Measurements from ENCODE around the gene DHDH.
"Not testable (repeated sequence)": the region's sequence is repeated elsewhere in the genome, so short reads cannot be mapped to it uniquely, and the experiment has no call there.

DHDH gene

DNA sequence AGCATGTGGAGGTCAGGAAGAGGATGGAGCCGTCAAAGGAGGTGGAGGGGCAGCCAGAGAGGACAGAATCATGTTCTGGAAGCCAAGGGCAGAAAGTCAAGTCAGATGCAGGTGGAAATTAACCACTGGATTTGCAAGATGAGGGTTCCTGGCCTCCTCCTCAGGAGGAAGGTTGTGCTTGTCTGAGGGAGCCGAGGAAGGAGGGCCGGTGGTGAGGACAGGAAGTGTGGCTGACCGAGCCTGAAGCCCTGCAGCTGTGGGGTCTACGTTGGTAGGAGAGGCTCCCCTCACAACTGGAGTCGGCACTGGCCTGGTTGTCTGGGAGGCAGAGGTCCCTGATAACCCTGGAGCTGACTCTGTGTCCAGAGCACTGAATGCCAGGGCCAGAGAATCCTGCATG is 15.4 kb upstream of the DHDH start:
- DNase-seq (ENCODE audit: low read depth) = no peak

DNA sequence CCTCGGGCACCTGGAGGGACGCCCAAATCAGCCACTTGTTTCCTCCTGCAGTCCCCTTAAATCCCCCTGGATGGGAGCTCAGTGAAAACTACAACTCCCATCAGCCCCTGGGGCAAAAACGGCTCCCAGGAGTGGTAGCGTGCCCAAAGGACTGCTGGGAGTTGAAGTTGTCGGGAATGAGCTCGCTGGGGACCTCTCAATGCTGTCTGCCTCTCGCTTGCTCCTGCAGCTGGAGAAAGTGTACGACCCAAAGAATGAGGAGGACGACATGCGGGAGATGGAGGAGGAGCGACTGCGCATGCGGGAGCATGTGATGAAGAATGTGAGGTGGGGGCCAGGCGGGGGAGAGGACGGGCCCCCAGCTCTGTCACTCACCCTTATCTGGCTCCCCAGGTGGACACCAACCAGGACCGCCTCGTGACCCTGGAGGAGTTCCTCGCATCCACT is 14.7 kb upstream of the DHDH start:
- DNase-seq (ENCODE audit: low read depth) = no peak

DNA sequence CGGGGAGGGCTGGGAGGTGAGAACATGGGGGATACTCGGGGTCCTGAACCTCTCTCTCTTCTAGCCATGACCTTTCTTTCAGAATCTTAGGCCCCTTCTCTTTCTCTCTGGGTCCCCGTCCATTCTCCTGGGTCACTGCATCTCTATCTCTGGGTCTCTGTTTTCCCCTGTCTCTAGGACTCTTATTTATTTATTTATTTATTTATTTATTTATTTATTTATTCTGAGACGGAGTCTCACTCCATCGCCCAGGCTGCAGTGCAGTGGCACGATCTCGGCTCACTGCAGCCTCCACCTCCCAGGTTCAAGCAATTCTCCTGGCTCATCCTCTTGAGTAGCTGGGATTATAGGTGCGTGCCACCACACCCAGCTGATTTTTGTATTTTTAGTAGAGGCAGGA is 14.2 kb upstream of the DHDH start:
- not testable (repeated sequence) for DNase-seq (ENCODE audit: low read depth)

DNA sequence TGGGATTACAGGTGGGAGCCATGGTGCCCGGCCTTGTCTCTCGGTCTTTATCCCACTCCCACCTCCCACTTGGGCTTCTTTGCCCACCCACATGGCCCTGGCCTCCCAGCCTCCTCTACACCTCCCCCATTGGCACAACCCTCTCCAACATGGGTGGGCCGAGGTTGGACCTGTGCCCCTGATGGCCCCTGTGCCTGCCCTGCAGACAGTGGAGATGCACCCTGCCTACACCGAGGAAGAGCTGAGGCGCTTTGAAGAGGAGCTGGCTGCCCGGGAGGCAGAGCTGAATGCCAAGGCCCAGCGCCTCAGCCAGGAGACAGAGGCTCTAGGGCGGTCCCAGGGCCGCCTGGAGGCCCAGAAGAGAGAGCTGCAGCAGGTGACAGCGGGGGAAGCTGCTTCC is 12.6 kb upstream of the DHDH start:
- no peak for DNase-seq (ENCODE audit: low read depth)

DNA sequence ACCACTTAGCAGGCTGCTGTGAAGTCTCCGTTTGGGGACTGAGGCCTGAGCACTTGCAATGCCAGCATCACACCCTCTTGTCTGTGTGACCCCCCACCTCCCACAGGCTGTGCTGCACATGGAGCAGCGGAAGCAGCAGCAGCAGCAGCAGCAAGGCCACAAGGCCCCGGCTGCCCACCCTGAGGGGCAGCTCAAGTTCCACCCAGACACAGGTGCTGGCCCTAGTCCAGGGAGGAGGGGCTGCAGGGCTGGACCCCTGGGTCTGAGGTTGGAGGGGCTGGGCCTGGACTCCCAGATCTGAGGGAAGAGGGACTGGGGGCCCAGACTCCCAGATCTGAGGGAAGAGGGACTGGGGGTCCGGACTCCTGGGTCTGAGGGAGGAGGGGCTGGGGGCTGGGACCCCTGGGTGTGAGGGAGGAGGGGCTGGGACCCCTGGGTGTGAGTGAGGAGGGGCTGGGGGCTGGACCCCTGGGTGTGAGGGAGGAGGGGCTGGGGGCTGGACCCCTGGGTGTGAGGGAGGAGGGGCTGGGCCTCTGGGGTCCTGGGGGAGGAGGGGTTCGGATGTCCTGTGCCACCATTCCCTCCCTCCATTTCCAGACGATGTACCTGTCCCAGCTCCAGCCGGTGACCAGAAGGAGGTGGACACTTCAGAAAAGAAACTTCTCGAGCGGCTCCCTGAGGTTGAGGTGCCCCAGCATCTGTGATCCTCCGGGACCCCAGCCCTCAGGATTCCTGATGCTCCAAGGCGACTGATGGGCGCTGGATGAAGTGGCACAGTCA is 11.6 kb upstream of the DHDH start:
- DNase-seq (ENCODE audit: low read depth) = no peak

DNA sequence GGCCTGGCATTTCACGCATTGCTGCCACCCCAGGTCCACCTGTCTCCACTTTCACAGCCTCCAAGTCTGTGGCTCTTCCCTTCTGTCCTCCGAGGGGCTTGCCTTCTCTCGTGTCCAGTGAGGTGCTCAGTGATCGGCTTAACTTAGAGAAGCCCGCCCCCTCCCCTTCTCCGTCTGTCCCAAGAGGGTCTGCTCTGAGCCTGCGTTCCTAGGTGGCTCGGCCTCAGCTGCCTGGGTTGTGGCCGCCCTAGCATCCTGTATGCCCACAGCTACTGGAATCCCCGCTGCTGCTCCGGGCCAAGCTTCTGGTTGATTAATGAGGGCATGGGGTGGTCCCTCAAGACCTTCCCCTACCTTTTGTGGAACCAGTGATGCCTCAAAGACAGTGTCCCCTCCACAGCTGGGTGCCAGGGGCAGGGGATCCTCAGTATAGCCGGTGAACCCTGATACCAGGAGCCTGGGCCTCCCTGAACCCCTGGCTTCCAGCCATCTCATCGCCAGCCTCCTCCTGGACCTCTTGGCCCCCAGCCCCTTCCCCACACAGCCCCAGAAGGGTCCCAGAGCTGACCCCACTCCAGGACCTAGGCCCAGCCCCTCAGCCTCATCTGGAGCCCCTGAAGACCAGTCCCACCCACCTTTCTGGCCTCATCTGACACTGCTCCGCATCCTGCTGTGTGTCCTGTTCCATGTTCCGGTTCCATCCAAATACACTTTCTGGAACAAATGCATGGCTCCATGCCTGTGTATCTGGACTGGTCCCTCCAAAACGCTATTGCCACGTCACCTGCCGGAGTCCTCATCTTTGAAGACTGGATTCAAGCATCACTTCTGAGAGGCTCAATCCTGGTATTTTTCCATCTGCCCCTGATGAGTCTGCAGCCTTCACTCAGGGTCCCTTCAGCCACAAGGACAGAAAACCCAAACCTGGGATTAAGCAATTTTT is 10.7 kb upstream of the DHDH start:
- no peak for DNase-seq (ENCODE audit: low read depth)

DNA sequence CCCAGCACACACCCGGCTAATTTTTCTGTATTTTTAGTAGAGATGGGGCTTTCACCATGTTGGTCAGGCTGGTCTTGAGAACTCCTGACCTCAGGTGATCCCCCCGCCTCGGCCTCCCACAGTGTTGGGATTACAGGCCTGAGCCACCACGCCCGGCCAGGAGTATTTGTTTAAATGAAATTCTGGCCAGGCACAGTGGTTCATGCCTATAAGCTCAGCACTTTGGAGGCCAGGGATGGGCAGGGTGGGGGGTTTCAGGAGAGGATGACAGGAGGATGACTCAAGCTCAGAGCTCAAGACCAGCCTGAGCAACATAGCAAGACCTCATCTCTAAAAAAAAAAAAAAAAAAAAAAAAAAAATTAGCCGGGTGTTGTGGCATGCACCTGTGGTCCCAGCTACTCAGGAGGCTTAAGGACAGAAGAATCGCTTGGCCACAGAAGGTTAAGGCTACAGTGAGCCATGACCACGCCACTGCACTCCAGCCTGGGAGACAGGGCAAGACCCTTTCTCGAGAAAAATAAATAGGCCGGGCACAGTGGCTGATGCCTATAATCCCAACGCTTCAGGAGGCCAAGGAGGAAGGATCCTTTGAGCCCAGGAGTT is 8.2 kb upstream of the DHDH start:
- DNase-seq (ENCODE audit: low read depth) = no peak

DNA sequence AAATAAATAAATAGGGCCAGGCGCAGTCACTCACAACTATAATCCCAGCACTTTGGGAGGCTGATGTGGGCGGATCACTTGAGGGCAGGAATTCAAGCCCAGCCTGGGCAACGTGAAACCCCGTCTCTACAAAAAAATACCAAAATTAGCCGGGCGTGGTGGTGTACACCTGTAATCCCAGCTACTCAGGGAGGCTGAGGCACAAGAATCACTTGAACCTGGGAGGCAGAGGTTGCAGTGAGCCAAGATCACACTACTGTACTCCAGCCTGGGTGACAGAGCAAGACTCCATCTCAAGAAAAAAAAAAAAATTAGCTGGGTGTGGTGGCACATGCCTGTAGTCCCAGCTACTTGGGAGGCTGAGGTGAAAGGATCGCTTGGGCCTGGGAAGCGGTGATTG is 7.6 kb upstream of the DHDH start:
- not testable (repeated sequence) for DNase-seq (ENCODE audit: low read depth)

DNA sequence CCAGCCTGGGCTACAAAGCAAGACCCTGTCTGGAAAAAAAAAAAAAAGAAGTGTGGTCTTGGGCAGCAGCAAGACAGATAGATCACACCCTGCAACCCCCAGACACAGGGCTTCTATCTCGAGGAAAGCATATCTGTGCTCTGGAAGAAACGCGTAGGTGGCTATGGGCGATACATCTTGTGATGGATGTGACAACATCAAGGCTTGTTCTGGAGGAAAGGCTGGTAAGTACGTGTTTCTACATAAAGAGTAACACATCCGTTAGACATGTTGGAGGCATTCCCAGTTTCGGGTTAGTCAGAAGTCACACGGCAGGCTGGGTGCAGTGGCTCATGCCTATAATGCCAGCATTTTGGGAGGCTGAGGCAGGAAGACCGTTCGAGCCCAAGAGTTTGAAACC is 6.6 kb upstream of the DHDH start:
- DNase-seq (ENCODE audit: low read depth) = no peak

DNA sequence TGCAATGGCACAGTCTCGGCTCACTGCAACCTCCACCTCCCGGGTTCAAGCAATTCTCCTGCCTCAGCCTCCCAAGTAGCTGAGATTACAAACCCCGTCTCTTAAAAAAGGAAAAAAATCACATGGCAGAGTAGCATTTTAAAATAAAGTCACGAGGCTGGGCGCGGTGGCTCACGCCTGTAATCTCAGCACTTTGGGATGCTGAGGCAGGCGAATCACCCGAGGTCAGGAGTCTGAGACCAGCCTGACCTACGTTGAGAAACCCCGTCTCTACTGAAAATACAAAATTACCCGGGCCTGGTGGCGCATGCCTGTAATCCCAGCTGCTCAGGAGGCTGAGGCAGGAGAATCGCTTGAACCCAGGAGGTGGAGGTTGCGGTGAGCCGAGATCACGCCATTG is 5.8 kb upstream of the DHDH start:
- DNase-seq (ENCODE audit: low read depth) = not testable (repeated sequence)

DNA sequence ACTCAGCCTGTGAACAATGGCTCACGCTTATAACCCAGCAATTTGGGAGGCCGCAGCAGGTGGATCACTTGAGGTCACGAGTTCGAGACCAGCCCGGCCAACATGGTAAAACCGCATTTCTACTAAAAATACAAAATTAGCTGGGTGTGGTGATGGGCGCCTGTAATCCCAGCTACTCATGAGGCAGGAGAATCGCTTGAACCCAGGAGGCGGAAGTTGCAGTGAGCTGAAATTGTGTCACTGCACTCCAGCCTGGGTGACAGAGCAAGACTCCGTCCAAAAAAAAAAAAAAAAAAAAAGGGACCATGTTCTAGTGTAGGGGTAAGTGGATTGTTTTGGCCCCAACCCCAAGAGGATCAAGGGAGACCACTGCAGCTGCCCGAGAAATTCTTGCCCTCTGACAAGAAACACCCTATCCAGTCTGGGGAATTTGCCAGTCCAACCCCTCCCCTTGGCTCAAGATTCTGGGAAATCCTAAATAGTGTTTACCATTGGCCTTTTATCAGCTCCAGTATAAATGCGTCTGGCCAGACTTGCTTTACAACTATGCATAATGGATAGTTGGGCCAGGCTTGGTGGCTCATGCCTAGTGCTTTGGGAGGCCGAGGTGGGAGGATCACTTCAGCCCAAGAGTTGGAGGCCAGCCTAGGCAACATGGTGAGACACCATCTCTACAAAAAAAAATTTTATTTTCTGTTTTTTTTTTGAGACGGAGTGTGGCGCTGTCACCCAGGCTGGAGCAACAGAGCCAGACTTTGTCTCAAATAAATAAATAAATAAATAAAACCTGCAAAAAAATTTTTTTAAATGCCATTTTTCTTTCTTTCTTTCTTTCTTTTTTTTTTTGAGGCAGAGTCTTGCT is 5.1 kb upstream of the DHDH start:
- DNase-seq (ENCODE audit: low read depth) = no peak

DNA sequence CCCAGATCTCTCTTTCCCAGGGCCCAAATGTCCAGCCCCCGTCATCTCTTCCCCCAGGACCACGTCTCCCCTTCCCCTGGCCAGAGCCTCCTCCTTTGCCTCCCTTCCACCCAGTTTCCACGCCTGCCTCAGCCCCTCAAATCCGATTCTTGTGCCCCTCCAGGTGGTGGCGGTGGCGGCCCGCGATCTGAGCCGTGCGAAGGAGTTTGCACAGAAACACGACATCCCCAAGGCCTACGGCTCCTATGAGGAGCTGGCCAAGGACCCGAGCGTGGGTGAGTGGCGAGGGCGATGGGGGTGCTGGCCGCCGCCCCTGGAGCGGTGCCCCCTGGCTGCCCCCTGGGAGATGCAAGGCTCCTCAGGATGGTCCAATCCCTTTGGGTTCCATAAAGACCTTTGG is 1.3 kb downstream of the DHDH start:
- DNase-seq (ENCODE audit: low read depth) = no peak

DNA sequence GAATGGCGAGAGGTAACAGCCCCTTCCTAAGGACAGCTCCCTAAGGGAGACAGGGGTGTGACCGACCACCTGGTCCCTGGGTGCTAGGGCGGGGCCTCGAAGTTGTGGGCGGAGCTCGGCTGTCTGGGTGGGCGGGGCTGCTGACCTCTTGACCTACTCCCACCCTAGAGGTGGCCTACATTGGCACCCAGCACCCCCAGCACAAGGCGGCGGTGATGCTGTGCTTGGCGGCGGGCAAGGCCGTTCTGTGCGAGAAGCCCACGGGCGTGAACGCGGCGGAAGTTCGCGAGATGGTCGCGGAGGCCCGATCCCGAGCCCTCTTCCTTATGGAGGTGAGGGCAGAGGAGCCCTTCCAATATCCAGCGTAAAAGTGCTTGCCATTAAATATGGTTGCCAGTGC is 2.4 kb downstream of the DHDH start:
- no peak for DNase-seq (ENCODE audit: low read depth)

DNA sequence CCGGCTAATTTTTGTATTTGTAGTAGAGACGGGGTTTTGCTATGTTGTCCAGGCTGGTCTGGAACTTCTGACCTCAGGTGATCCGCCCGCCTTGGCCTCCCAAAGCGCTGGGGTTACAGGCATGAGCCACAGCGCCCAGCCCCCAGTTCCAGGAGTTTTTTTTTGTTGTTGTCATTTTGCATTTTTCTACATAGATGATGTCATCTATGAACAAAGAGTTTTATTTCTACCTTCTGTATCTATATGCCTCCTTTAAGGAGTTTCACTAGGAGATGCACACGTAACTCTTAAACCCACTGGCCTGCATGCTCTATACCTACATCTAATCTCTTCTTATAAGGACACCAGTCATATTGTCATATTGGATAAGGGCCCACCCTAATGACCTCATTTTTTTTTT is 4.8 kb downstream of the DHDH start:
- DNase-seq (ENCODE audit: low read depth) = no peak

DNA sequence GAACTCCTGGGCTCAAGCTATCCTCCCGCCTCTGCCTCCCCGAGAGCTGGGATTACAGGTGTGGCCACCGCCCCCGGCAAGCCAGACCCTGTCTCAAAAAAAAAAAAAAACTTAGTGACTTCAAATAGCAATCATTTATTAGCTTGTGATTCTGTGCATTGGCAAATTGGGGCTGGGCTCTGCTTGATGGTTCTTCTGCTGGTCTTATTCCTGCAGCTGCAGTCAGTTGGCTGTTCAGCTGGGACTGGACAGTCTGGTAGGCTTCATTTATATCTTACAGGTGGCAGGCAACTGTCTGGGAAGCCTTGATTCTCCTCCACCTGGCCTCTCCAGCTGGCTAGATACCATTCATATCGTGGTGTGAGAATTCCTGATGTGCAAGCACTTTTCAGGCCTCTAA is 7.4 kb downstream of the DHDH start:
- no peak for DNase-seq (ENCODE audit: low read depth)

DNA sequence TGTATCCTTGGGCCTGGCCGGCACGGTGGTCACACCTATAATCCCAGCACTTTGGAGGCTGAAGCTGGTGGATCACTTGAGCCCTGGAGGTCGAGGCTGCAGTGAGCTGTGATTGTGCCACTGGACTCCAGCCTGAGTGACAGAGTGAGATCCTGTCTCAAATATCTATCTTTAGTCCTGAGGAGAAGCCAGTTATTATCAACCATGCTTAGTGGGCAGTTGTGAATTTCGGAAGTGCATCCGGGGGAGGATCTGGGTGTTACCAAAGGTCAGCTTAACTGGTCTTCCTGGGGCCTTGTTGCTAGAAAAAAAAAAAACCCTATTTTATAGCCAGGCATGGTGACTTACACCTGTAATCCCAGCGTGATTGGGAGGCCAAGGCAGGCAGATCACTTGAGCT is 9.6 kb downstream of the DHDH start:
- no peak for DNase-seq (ENCODE audit: low read depth)

DNA sequence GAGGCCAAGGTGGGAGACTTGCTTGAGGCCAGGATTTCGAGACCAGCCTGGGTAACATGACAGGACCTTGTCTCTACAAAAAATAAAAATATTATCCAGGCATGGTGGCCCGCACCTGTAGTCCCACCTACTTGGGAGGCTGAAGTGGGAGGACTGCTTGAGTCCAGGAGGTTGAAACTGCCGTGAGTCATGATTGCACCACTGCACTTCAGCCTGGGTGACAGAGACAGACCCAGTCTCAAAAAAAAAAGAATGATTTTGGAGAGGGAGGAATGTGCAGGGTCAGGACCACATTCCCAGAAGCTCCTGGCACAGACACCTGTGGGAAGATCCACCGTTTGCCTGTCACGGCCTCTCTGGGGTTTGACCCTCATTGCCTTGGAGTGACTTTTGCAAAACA is 11.9 kb downstream of the DHDH start:
- DNase-seq (ENCODE audit: low read depth) = no peak

DNA sequence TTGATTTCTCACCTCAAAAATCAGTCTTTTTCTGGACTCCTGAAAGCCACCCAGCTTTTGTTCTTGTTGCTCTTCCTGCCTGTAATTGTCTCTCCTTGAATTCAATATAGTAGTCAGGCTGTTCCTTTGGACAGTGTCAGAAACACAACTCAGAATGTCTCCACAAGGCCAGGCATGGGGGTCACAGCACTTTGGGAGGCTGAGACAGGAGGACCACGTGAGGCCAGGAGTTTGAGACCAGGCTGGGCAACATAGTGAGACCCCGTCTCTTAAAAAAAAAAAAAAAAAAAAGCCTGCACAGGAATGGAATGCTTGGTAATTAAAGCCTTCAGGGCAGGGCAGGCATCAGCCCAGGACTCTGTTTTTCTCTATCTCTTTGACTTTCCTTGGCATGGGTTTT is 12.3 kb downstream of the DHDH start:
- no peak for DNase-seq (ENCODE audit: low read depth)

DNA sequence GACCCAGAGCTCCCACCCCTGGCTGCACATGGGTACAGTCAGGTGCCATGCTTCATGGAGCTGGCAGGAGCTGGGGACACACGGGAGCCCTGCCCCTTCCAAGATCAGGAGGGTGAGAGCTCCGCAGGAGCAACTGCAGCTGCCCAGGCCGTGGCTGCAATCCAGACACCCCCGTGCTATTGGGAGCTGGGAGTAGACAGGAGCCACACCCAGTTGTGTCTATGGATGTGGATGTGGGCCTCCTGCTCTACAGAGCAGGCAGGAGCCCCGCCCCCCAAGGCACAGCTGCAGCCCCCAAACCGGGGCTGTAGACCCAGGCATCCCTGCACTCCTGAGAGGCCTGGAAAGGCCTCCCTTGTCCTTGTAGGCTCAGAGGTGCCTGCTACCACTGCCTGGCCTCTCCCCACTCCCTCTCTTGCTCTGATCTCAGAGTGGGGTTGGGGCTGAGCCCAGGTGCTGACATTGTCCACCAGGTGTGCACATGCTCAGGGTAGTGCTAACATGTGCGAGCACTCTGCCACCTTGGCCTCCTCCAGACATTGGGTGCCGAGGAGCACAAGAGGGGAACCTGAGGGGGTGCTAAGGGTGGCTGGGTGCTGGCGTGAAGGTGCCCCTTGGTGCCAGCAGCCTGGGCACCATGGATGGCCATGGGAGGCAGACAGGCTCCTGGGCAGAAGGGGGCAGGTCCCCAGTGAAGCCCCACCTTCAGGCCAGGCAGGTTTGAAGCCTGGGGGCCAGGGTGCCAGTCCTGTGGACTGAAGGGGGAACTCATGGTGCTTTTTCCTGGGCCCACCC is 13.2 kb downstream of the DHDH start:
- DNase-seq (ENCODE audit: low read depth) = no peak

DNA sequence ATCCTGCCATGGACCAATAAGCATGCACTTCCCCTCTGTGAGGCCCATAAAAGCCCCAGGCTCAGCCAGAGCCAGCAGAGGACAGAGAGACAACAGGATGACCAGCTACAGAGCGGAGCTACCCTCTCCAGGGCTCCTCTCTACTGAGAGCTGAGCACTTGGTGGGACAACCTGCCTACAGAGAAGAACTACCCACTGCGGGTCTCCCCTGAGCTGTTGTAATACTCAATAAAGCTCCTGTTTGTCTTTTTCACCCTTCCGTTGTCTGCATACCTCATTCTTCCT is 13.7 kb downstream of the DHDH start:
- no peak for DNase-seq (ENCODE audit: low read depth)

DNA sequence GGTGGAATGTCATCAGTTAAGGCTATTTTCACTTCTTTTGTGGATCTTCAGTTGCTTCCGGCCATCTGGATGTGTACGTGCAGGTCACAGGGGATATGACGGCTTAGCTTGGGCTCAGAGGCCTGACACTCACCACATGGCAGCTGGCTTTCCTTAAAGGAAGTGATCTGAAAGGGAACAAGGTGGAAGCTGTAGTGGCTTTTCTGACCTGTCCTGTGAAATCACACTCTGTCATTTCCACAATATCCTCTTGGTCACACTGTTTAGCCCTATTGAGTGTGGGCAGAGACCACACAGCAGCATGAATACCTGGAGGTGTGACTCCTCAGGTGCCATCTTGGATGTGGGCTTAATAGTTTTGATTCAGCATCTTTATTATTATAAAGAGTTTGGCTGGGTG is 16.7 kb downstream of the DHDH start:
- DNase-seq (ENCODE audit: low read depth) = no peak

All from T-helper 22 cell (primary cell).